Heart right ventricle (tissue), 16 donors: ENCODE measurements around the gene ILRUN. TPM values are rescaled to one million over a fixed set of nuclear protein-coding genes. Genes with fewer than 3 reads are reported as not detected.

Source experiments
- ATAC-seq, 8 donors: fragments of 200-7000 bp; cut with Tn5 transposase; one replicate each; pipeline ENCODE4 v1.9.1; 2020; ENCODE audit warnings: mild to moderate bottlenecking in 8 of 8, moderate library complexity in 8 of 8, moderate number of reproducible peaks in 1 of 8
- DNase-seq, 2 donors: peaks; one replicate each; pipeline ENCODE4 v3.0.0-alpha.2; 2020
- H3K27ac ChIP-seq, 10 donors: fragments of 200-600 bp; sonication (generic) in 2 of 10; one replicate each; pipeline versions ENCODE4 v1.5.0 to v1.8.0; 2020 to 2022; ENCODE audit warnings: mild to moderate bottlenecking in 3 of 10
- H3K27me3 ChIP-seq, 7 donors: fragments of 200-600 bp; one replicate each; pipeline ENCODE4 v1.8.0; 2021 to 2022; ENCODE audit warnings: mild to moderate bottlenecking in 2 of 7
- H3K36me3 ChIP-seq, 9 donors: fragments of 200-600 bp; sonication (generic) in 1 of 9; one replicate each; pipeline versions ENCODE4 v1.5.0 to v1.8.0; 2020 to 2022; ENCODE audit warnings: mild to moderate bottlenecking in 2 of 9
- H3K4me1 ChIP-seq, 9 donors: fragments of 200-600 bp; sonication (generic) in 1 of 9; one replicate each; pipeline versions ENCODE4 v1.5.0 to v1.8.0; 2020 to 2022; ENCODE audit warnings: mild to moderate bottlenecking in 4 of 9
- H3K4me3 ChIP-seq, 10 donors: fragments of 200-600 bp; sonication (generic) in 2 of 10; one replicate each; pipeline versions ENCODE4 v1.5.0 to v1.8.0; 2020 to 2022; ENCODE audit warnings: mild to moderate bottlenecking in 7 of 10, moderate library complexity in 2 of 10
- H3K9me3 ChIP-seq, 11 donors: fragments of 200-600 bp in 10 of 11; sonication (generic) in 2 of 11; one replicate each; pipeline versions ENCODE4 v1.5.0 to v1.8.0; 2013 to 2022; ENCODE audit warnings: mild to moderate bottlenecking in 2 of 11, control low read depth in 1 of 11, moderate library complexity in 1 of 11
- CTCF ChIP-seq, 9 donors: fragments of 200-600 bp; sonication (generic) in 2 of 9; IDR thresholded peaks; one replicate each; pipeline versions ENCODE4 v1.5.0 to v1.8.0; 2021 to 2022; ENCODE audit warnings: antibody characterized with exemption in 9 of 9, mild to moderate bottlenecking in 5 of 9, moderate library complexity in 1 of 9
- WGBS, 2 donors: extraction: QIAGEN DNeasy Blood & Tissue Kit; methylation state at CpG; one replicate each; pipeline ENCODE4 v1.1.7; 2013; ENCODE audit warnings: inconsistent platforms in 1 of 2; 5-methylcytosine and 5-hydroxymethylcytosine counted together
- intact Hi-C, 10 donors: fragments of 100-400 bp; cut with DNase I; formaldehyde crosslinking; loops; one replicate each; pipeline versions ENCODE4 v1.11.1 to v1.14.2; 2022
- polyA plus RNA-seq, 2 donors: library from polyadenylated mRNA; stranded (reverse); fragments of 200-250 nt; gene quantifications; one replicate each; pipeline ENCODE4 v1.2.3, GENCODE V29; 2013
- total RNA-seq, 10 donors: library from RNA; stranded (reverse); fragmentation: NEBNext Ultra II Directional in 3 of 10; extraction: Animal tissue kit (Norgen Biotek cat#: 25700) in 3 of 10; gene quantifications; one replicate each; pipeline versions ENCODE4 v1.2.1 to v1.2.4, GENCODE V29; 2021 to 2023
- donor health status: Arrhythmogenic right ventricular cardiomyopathy.
- donor health status: ischemic (EF 13 %, LVEDD 7.1; RV severe dilation, severe dysfunction).
- donor health status: healthy with polysubstance abuse.
- donor health status: DM: no; HTN: yes; CAD: no.
- donor health status: DM: no; HTN: no; CAD: no.
- donor health status: ischemic (EF 25% LVEDD 6.9; RV normal size, moderate dysfunction).
- donor health status: ischemic (EF 25% LVEDD 5.7; RV mildly dilated, moderate dysfunction).
- donor health status: healthy.
- donor health status: DM: yes; HTN: yes; CAD: no.
- donor health status: Ischemic cardiomyopathy.
- donor health status: ischemic (EF 35%, LVEDD 5.7; RV mildly dilated, moderate dysfunction).
- donor health status: nonischemic (EF 11% LVEDD 7.7; RV severe dilation, severe dysfunction).
- donor health status: DM: yes; HTN: yes; CAD: no.
- donor health status: PGD.
- donor health status: ischemic (EF 29% LVEDD 5.4; RV normal size, mild dysfunction).
- donor health status: nonischemic (EF 23%, LVEDD 6.1; RV moderate dilation, normal function).

Gene ILRUN
- total and polyA plus RNA-seq, 12 donors = 54.9 to 157 (median 113) TPM

GRCh38 chr6:34705241-34705640 lies 8.7 kb upstream of the ILRUN start:
- H3K4me3 ChIP-seq = no peak overlapping the region
- no peak for ATAC-seq
- WGBS, 2 donors = 48 to 62% methylated on average over 3 of the region's 3 CpGs
- H3K27ac ChIP-seq = no peak overlapping the region
- no peaks in the 10 kb centered on the region for H3K27me3 ChIP-seq
- H3K36me3 ChIP-seq = no peaks in the 10 kb centered on the region
- TF ChIP-seq CTCF (IDR thresholded peaks at IDR 0.05) = no peak
- intact Hi-C loops = loop anchor here in 1 of 10 donors (10.0 kb wide), 1 partner anchor 240 kb away; the partner anchor contains the start of gene PACSIN1
- no peak for DNase-seq
- H3K9me3 ChIP-seq = no peaks in the 10 kb centered on the region
- peaks cover 0 to 27% (median 13%) of the 10 kb centered on the region in 9 donors for H3K4me1 ChIP-seq

GRCh38 chr6:34701199-34701598 lies 4.6 kb upstream of the ILRUN start:
- no peak for ATAC-seq
- intact Hi-C loops = loop anchor here in 1 of 10 donors (10.0 kb wide), 1 partner anchor 236 kb away; the partner anchor contains the start of gene PACSIN1
- no peaks in the 10 kb centered on the region for H3K9me3 ChIP-seq

GRCh38 chr6:34697904-34698559 lies 1.5 kb upstream of the ILRUN start:
- intact Hi-C loops = loop anchor here in 7 of 10 donors (2.0 to 10.0 kb wide), 4 partner anchors 41 to 59 kb away; partner anchors contain the start of gene SNRPC (in 5 of the 7)
- H3K4me1 ChIP-seq = peaks cover 5 to 39% (median 25%) of the 10 kb centered on the region in 9 donors
- H3K9me3 ChIP-seq = no peaks in the 10 kb centered on the region
- DNase-seq (no peak), ATAC-seq (no peak)
- peaks cover 0 to 5% (median 0%) of the 10 kb centered on the region in 9 donors for H3K36me3 ChIP-seq
- H3K4me3 ChIP-seq = no peak overlapping the region
- H3K27ac ChIP-seq = peak overlapping the region in 2 of 10 donors; percentile 96 to 98
- H3K27me3 ChIP-seq = no peaks in the 10 kb centered on the region
- WGBS, 2 donors = 93 to 94% methylated on average over 5 of the region's 5 CpGs
- TF ChIP-seq CTCF (IDR thresholded peaks at IDR 0.05) = no peak

More at GRCh38 chr6:34701199-34701598, 4.6 kb upstream of the ILRUN start:
- no peak overlapping the region for H3K27ac ChIP-seq
- no peak overlapping the region for H3K4me3 ChIP-seq
- no peak for TF ChIP-seq CTCF (IDR thresholded peaks at IDR 0.05)
- no peaks in the 10 kb centered on the region for H3K36me3 ChIP-seq
- no peak for DNase-seq
- peaks cover 0 to 19% (median 0%) of the 10 kb centered on the region in 9 donors for H3K4me1 ChIP-seq
- WGBS, 2 donors = 91 to 92% methylated on average over 9 of the region's 9 CpGs
- H3K27me3 ChIP-seq = no peaks in the 10 kb centered on the region

GRCh38 chr6:34697544-34697836 lies 923 bp upstream of the ILRUN start:
- Histone ChIP-seq H3K4me3 (peak overlapping the region in 9 of 10 donors; percentile 89 to 99 (median 96)), H3K27me3 (no peaks in the 10 kb centered on the region), H3K9me3 (no peaks in the 10 kb centered on the region), H3K27ac (peak overlapping the region in 7 of 10 donors; percentile 95 to 99 (median 98)), H3K36me3 (peaks cover 0 to 5% (median 0%) of the 10 kb centered on the region in 9 donors), H3K4me1 (peaks cover 5 to 44% (median 29%) of the 10 kb centered on the region in 9 donors)
- TF ChIP-seq CTCF (IDR thresholded peaks at IDR 0.05) = no peak
- WGBS, 2 donors = 60 to 66% methylated on average over 5 of the region's 5 CpGs
- no peak for DNase-seq
- ATAC-seq = no peak
- intact Hi-C loops = loop anchor here in 7 of 10 donors (2.0 to 10.0 kb wide), 4 partner anchors 40 to 60 kb away; partner anchors contain the start of gene SNRPC (in 5 of the 7)
